ENCODE results near the gene SPAG17.
"Not testable (repeated sequence)": the region's sequence is repeated elsewhere in the genome, so short reads cannot be mapped to it uniquely, and the experiment has no call there.

SPAG17 gene

DNA sequence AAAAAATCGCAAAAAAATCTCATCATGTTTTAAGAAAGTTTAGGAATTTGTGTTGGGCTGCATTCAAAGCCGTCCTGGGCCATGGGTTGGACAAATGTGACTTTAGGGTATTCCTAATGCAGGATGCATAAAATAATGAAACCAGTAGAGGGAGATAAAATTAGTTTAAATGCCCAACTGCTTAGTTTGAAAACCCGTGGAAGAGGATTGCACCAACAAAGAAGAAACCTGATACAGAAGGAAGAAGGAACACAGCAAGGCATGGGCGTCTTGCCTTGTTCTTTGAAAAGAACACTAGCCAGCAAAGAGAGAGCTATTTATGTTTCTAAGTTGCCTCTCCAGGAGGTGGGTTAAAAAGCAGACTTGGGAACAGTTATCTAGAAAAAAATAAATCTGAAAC is 217.6 kb downstream of the SPAG17 start:
- peak; percentile 46 for DNase-seq

DNA sequence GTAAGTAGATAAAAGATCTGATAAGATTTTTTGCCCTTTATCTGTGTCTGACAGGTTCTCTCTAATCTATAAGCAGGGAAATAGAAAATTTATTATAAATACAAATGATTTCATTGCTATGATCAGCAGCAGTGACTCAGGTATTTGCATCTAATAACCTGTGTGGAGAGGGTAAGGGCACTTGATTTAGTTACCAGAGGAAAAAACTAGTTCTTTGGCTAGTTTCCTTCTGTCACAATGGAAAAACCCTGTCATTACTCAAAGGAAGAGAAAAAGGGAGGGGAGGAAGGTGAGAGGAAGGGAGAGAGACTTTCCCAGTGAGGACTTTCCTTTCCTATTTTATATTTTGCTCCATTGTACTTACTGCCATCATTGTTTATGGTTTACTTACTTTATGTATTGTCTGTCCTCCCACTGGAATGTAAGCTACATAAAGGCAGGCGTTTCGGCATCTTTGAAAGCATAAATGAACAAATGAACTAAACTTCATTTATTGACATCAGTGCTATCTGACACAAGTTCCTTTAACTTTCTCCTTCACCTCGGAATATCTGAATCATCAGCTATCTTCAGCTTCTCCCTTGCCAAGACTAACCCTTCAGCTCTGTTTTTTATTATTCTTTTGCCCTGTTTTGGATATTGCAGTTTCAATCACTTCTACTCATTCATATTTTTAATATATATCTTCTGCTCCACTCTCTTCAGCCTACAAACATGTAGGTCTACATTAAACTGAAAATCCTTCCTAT is 220.6 kb downstream of the SPAG17 start:
- no peak for DNase-seq

DNA sequence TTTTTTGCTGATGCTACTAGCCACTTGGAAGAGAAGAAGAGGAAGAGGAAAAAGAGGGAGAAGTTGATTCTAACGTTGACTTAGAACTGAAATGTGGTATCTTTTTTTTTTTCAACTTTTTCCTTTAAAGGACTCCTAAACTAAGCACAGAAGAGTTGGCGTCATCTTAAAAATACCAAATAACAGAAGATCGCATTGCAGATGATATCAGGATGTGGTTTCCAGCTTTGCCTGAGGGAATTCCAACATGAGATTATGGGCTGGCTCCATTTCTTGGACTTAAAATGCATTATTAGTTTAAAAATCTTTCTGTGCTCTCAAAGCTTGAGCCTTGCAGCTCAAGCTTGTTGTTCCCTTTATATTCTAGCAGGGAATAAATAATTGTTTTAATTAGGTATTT is 225.7 kb downstream of the SPAG17 start:
- no peak for DNase-seq

DNA sequence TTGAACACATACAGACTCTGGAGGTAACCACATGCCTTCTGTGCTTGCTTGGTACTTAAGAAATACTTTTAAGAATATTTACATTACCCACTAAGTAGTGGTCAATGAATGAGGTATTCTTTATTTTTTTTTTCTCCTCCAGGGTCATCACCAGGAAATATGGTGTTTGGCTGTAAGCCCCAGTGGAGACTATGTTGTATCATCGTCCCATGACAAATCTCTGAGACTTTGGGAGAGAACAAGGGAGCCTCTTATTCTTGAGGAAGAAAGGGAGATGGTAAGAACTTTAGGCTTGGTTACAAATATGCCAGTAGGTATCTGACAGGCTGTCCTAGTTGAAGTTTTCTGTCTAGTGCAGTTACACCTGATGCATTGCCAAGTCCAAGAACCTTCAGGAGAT is 232.6 kb downstream of the SPAG17 start:
- no peak for DNase-seq

DNA sequence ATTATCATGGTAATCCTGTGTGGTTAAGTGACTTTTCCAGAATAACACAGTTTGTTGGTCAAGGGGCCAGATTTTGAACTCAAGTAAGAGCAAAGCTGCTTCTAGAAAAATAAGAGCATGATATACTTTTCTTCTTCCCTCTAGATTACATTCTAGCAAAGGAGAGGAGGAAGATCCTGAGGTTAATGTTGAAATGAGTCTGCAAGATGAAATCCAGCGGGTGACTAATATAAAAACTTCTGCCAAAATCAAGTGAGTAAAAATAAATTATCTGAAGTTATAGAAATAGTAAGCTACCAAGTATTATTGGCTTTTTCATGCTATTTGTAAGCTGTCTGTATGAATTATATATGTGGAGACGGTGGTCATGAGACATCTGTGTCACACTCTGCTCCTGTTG is 242.7 kb downstream of the SPAG17 start:
- peak; percentile 14 for DNase-seq

DNA sequence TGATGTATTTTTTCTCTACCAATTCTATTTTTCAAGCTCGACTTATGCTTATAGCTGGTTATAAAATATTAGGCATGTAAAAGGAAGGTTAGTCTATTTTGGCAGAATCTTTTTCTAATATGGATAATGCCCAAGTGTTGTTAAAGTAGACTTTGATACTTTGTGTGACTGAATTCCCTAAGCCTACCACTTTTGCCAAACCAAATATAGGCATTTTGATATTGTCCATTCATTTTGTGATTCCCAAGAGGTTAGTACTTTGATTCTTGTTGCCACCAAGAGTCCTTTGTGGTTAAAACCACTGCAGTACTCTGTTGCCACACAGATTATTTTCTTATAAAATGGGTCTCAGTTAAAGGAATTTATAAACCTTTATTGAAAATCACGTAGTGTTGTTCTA is 251.3 kb downstream of the SPAG17 start:
- DNase-seq, result no peak

DNA sequence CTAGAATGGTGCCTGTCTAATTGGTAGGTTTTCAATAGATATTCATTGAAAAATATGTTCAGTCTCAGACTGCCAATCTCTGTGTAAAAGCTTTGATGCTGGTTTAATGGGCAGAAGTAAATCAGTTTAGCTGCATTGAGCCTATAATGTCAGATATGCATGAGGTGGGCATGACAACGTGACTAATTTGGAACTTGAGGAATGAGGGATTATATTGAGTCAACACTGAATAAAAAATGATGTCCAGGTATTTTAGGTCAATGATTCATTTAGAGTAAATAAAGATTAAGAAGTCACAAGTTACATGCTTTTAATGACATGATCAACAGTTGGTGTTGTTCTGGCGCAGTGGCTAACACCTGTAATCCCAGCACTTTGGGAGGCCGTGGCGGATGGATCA is 252.5 kb downstream of the SPAG17 start:
- DNase-seq, result no peak

DNA sequence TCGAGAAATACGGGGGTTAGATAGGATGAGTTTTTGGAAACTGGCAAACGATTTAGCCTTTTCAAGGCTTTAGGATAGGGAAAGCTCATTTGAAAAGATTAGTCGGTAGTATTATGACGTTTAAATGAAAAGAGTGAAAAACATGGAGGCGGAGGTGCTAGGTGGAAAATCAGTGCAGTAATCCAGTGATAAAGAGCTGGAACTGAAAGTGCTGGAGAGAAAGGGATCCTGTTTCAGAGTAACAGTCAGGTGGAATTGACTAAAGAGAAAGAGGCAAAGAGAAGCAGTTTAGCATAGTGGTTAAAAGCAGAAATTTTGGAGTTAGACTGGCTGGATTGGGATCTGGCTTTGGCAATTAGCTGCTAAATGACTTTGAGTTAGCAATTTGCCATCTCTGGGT is 254.5 kb downstream of the SPAG17 start:
- peak; percentile 7 for DNase-seq

DNA sequence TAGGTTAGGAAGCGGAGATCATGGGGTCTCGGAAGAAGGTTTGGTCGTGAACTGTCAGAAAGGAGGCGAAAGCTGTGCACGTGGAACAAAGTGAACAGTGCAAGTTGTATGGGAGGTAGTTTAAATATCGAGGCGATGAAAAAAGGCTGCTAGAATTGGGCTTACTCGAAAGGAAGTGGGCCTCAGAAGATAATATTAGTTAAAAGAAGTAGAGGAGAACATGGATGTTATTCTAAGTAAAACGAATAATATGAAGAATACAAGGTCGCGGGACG is 254.9 kb downstream of the SPAG17 start:
- DNase-seq, result no peak

DNA sequence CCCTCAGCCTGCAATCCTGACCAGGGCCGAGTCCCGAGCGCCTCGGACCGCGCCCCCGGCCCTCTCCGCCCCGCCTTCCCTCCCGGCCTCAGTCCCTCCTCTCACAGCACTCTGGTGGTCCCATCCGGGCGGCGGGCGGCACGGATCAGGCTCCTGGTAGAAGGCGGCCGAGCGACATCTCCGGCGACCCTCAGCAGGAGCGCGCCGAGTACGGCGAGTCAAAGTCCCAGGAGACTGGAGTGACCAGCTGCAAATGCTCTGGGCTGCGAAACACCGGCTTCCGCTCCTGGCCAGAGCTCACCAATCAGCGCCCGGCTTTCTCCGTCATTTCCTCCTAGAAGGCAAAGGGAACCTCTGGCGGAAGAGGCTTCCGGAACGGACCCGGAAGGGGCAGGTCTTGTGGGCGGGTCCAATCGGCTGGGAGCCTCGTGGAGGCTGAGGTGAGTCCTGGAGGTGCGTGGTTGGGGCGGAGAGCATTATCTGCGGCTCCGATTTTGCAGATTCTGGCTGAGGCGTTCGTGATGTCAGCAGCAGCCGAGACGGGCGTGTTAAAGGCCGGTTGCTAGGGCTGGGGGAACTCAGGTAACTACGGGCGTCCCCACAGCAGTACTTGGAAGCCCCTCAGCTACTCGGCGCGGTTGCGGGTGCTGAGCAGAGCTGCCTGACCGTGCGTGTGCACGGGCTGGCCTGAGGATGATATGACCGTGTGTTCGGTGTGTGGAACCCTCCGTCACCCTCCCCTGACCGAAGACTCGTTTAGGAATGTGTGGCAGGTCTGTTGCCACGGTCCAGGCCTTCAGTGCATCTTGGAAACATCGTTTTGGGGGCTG is 255.5 kb downstream of the SPAG17 start, which contains the start of the genes GDAP2 and WDR3:
TSS of gene GDAP2 (minus strand) at position 279 of the 830 bp plus-strand sequence. CDS start 9,264 bp downstream, outside the sequence.
TSS of gene WDR3 (plus strand) at position 397 of the 830 bp plus-strand sequence. CDS start 3,581 bp downstream, outside the sequence.
- peak; percentile 98 for DNase-seq

DNA sequence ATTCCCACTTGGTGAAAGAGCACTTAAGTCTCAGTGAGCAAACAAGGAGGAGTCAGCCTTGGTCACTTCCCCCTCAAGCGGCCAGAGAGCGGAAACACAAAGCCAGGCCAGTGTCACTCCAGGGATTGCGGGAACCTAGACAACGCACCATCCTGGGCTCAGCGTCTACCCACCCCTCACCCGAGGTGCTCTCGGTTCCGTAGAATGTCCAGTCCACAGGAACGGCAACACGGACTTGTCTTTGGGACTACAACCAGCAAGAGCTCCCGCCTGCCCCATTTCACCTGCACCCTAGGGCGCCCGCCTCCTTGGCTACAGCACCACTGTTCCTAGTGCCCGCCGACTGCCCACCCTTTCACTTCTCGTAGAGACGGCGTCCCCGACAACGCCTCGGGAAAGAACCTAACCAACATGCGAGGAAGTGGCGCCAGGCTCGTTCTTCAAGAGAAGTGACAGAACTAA is 256.1 kb downstream of the SPAG17 start:
- DNase-seq, result peak; percentile 67

DNA sequence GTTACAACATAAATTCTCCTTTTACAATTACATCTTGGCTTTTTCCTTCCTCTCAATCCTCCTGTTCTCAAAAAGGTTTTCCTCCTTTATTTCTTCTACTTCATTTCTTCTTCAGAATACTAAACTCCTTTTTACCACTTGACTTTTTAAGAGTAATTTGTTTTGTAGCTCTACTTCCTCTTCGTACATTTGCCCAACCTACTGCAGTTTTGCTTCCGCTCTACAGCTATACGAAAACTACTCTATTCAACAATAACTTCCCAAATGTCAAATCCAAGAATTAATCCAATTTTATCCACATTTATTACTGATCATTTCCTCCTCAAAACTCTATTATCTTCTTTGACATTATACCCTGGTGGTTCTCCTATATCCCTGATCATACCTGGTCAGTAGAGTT is 259.0 kb downstream of the SPAG17 start:
- DNase-seq, result no peak

DNA sequence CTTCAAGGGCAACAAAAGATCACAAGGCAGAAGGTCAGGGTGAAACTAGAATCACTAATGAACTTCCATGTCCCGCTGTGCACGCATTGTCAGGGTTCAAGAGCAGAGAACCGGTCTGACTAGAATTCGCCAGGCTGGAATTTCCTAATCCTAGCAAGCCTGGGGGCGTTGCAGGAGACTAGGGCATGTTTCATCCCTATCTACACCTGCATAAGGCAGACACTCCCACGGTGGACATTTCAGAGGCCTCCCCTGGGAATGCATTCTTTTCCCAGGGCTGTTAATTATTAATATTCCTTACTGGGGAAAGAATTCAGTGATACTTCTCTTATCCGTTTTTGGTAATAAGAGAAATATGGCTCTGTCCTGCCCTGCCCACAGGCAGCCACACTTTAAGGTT is 262.3 kb downstream of the SPAG17 start:
- DNase-seq, result not testable (repeated sequence)

DNA sequence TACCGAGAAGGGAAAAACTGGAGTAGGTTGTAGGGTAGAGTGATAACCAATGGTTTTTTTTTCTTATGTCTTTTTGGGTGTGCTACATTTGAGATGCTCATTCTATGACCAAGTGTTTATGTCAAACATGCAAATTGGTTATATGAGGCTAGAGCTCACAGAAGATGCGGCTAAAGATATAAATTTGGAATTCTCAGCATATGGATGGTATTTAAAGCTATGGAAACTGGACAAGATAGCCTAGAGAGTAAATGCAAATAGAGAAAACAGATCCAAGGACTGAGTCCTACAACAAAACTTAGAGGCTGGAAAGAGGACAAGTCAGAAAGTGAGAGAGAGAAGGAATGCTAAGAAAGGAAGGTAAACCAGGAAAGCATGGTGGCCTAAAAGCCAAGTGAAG is 263.0 kb downstream of the SPAG17 start:
- no peak for DNase-seq

DNA sequence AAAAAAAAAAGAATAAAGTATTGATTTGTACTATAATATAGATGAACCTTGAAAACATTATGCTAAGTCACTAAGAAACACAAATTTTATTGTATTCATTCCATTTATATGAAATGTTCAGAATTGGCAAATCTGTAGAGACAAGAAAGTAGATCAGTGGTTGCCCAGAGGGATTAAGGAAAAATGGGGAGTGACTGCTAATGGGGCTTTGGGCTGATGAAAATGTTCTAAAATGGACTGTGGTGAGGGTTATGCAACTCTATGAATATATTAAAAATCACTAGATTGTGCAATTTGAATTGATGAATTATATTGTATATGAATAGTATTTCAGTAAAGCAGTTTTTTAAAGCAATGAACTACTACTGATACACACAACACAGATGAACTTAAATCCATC is 265.7 kb downstream of the SPAG17 start:
- DNase-seq, result peak; percentile 39

DNA sequence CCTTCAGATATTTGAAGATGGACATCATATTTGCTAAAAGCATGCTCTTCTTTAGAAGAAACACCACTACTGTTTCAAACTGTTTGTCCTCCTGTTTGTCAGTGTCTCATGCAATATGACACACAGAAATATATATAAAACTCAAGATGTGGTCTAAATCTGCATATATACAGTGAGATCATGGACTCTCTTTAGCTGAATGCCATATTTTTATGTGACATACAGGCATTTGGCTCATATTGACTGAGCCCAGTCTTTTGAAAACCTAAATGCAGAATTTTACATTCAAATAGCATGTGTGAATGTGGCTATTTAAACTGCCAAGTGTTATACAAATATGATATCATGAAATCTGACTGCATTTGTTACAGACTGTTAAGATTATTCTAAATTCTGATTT is 274.0 kb downstream of the SPAG17 start:
- DNase-seq, result no peak

DNA sequence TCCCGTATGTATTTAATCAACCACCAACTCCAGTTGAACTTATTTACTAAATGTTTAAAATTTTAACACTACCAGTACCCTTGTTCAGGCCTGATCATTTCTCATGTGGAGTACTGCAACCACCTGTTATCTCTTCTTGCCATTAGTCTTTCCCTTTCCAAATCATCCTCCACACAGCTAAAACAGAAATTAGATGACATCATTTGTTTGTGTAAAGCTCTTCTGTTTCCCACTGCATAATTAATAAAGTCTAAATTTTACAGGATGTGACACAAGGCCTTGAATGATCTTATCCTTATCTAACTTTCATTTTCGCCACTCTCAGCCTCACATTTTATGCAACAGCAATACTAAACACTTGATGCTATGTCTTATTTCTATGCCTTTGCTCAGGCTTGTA is 280.0 kb downstream of the SPAG17 start:
- no peak for DNase-seq

DNA sequence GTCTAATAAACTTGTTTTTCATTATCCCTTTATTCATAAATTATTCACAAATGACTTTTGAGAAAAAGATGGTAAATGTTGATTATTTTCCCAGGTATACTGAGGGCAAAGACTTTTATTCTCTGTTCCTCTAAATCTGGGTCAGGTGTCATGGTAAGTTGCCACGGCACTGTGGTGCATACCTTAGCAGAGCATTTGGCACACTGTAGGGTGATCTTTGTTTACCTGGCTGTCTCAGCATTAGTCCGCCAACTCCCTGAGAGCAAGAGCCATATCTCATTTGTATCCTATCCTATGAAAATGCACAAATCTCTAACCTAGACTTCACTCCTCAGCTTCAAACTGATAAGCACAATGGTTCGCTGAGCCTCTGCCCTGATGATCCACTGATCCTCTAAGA is 280.5 kb downstream of the SPAG17 start:
- no peak for DNase-seq
